HFFc6 (cell line): ENCODE results near the gene GRB10. TPM values are rescaled to one million over a fixed set of nuclear protein-coding genes. Genes with fewer than 3 reads are reported as not detected.

Experiments used
- DNase-seq: peaks from one replicate; pipeline ENCODE4 v3.0.0-alpha.2; 2018
- H3K27ac Mint-ChIP-seq: 2 replicates; pipeline ENCODE4 v1.8.0; 2020; ENCODE audit warnings: mild to moderate bottlenecking, mixed read lengths
- H3K27me3 Mint-ChIP-seq: 2 replicates; pipeline ENCODE4 v1.8.0; 2021; ENCODE audit warnings: mild to moderate bottlenecking, moderate library complexity, mixed read lengths; ENCODE audit not compliant: insufficient read depth
- H3K36me3 Mint-ChIP-seq: 2 replicates; pipeline ENCODE4 v1.8.0; 2021; ENCODE audit warnings: low read depth, mixed read lengths
- H3K4me1 Mint-ChIP-seq: 2 replicates; pipeline ENCODE4 v1.8.0; 2020; ENCODE audit warnings: low read depth, mixed read lengths
- H3K4me3 Mint-ChIP-seq: 2 replicates; pipeline ENCODE4 v1.8.0; 2020; ENCODE audit warnings: mild to moderate bottlenecking, moderate library complexity, mixed read lengths
- H3K9me3 Mint-ChIP-seq: 2 replicates; pipeline ENCODE4 v1.8.0; 2020; ENCODE audit warnings: mild to moderate bottlenecking, mixed read lengths
- total RNA-seq, 6 experiments: library from RNA; stranded (reverse); fragmentation: NEBNext Ultra II Directional; extraction: Animal tissue kit (Norgen Biotek cat#: 25700); gene quantifications; 2 replicates in 1 of 6; 3 replicates in 5 of 6; pipeline ENCODE4 v1.2.3, GENCODE V29; 2021
- TF ChIP-seq, protein P1 (sequence below): fragments of 200-600 bp; sonication (generic); IDR thresholded peaks from 2 replicates; pipeline ENCODE4 v1.5.0; 2021; ENCODE audit warnings: antibody characterized with exemption, mild to moderate bottlenecking

Gene GRB10
- total RNA-seq, 6 experiments from 2014 or later, result 13.6 to 17.8 (median 14.8) TPM

DNA sequence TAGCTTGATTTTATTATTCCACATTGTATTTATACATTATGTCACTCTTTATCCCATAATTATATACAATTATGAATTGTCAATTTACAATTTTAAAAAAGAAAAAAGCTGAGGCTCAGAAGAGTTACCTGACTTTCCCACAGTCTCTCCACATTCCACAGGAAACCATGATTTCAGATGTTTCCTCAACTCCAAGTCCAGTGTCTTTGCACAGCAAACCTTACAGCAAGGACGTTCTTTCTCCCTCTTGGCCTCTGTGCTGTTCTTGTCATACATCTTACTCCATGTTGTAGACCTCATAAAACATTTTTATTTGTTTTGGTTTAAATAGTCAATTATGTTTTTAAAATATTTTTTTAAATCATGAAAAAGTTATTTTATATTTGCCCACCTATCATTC is 34.9 kb upstream of the GRB10 start:
- no peak overlapping the region for H3K27ac Mint-ChIP-seq
- TF ChIP-seq, protein P1, sequence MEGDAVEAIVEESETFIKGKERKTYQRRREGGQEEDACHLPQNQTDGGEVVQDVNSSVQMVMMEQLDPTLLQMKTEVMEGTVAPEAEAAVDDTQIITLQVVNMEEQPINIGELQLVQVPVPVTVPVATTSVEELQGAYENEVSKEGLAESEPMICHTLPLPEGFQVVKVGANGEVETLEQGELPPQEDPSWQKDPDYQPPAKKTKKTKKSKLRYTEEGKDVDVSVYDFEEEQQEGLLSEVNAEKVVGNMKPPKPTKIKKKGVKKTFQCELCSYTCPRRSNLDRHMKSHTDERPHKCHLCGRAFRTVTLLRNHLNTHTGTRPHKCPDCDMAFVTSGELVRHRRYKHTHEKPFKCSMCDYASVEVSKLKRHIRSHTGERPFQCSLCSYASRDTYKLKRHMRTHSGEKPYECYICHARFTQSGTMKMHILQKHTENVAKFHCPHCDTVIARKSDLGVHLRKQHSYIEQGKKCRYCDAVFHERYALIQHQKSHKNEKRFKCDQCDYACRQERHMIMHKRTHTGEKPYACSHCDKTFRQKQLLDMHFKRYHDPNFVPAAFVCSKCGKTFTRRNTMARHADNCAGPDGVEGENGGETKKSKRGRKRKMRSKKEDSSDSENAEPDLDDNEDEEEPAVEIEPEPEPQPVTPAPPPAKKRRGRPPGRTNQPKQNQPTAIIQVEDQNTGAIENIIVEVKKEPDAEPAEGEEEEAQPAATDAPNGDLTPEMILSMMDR, result no peak
- peaks cover 22% of the 10 kb centered on the region for H3K4me1 Mint-ChIP-seq
- no peak overlapping the region for H3K4me3 Mint-ChIP-seq
- peaks cover 11% of the 10 kb centered on the region for H3K27me3 Mint-ChIP-seq
- H3K36me3 Mint-ChIP-seq, result no peaks in the 10 kb centered on the region
- no peaks in the 10 kb centered on the region for H3K9me3 Mint-ChIP-seq
- no peak for DNase-seq

DNA sequence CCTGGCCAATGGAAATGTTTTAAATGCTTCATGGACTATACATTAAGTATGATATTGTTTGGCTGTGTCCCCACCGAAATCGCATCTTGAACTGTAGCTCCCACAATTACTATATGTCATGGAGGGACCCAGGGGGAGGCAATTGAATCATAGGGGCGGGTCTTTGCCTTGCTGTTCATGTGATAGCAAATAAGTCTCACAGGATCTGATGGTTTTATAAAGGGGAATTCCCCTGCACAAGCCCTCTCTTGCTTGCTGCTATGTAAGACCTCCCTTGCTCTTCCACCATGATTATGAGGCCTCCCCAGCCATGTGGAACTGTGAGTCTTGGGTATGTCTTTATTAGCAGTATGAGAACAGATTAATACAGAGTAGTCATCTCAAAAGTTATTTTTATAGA is 32.4 kb upstream of the GRB10 start:
- Mint-ChIP-seq H3K36me3 (no peaks in the 10 kb centered on the region), H3K9me3 (no peaks in the 10 kb centered on the region), H3K4me1 (peaks cover 8% of the 10 kb centered on the region), H3K4me3 (no peak overlapping the region), H3K27ac (no peak overlapping the region), H3K27me3 (peaks cover 14% of the 10 kb centered on the region)
- no peak for DNase-seq
- TF ChIP-seq, protein P1, result no peak

DNA sequence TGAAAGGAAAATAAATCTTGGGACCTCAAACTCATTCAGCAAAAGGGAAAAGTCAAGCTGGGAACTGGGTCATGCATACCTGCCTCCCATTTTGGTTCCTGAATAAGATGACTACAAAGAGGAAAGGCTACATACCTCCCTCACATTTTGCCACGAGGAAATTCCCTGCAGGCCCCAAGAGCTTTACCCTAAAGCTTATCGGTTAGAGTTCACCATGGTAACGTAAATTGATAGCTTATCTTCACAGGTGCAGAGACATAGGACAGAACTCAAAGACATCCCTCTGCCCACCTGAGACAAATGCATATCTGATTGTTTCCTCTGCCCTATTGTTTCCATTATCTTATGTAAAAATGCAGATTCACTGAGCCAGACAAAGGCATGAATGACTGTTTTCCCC is 31.5 kb upstream of the GRB10 start:
- Mint-ChIP-seq H3K4me1 (peaks cover 8% of the 10 kb centered on the region), H3K9me3 (no peaks in the 10 kb centered on the region), H3K36me3 (no peaks in the 10 kb centered on the region), H3K4me3 (no peak overlapping the region), H3K27ac (no peak overlapping the region), H3K27me3 (peaks cover 14% of the 10 kb centered on the region)
- TF ChIP-seq, protein P1, result no peak
- DNase-seq, result no peak

DNA sequence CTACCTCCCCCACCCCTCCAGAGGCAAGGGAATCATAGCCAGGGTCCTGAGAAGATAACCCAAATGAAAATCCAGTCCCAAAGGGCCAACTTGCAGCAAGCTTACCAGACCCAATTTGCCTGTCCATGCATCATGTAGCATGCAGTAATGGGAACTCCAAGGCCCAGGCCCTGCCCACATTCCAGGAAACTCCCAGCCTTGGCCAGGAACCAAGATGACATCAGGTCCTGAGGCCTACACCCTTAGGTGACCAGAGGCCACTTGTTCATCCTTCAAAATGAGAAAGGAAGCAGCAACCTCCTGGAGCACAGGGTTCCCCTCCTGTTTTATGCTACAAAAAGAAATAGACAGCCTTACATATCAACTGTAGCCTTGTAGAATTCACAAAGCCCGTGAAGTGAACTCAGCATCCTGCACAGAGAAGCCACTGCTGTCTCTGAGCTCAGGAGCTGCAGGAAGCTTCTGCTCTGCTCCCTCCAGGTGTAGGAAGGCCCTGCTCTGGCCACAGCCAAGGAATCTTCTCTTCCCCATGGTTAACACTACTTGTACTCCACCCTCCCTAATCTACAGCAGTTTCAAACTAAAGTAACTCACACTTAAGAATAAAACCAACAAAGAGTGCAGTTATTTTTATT is 30.3 kb upstream of the GRB10 start:
- H3K27ac Mint-ChIP-seq, result no peak overlapping the region
- TF ChIP-seq, protein P1, result no peak
- H3K4me1 Mint-ChIP-seq, result peaks cover 8% of the 10 kb centered on the region
- H3K27me3 Mint-ChIP-seq, result peaks cover 18% of the 10 kb centered on the region
- no peaks in the 10 kb centered on the region for H3K9me3 Mint-ChIP-seq
- peak; percentile 71 for DNase-seq
- no peaks in the 10 kb centered on the region for H3K36me3 Mint-ChIP-seq
- no peak overlapping the region for H3K4me3 Mint-ChIP-seq

DNA sequence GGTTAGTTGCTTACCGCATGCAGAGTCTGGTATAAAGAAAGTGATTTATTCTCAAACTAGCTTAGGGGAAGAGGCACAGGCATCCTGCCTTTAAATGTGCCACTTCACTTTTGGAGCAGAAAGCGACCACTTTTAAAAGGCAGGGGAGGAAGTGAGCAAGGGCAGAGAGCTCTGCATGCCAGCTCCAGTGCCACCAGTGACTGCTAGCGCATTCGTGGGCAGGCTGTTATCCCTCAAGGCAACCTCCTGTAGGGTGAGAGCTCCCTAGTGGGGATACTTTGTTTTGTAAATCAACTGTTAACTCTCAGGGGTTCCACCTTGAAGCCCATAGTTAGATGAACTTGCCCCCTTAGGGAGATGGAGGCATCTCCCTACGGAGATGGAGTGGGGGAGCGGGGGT is 29.4 kb upstream of the GRB10 start:
- no peak overlapping the region for H3K4me3 Mint-ChIP-seq
- H3K9me3 Mint-ChIP-seq, result no peaks in the 10 kb centered on the region
- no peaks in the 10 kb centered on the region for H3K36me3 Mint-ChIP-seq
- peaks cover 8% of the 10 kb centered on the region for H3K4me1 Mint-ChIP-seq
- no peak for DNase-seq
- no peak overlapping the region for H3K27ac Mint-ChIP-seq
- peaks cover 19% of the 10 kb centered on the region for H3K27me3 Mint-ChIP-seq
- TF ChIP-seq, protein P1, result no peak
